ENCODE measurements around the gene IHH. TPM values are rescaled to one million over a fixed set of nuclear protein-coding genes. Genes with fewer than 3 reads are reported as not detected.

Gene IHH
- total and polyA plus RNA-seq, 2 donors (not counting 1 experiment from before 2014, with no cell fraction given): 0.15 to 0.22 TPM

- intact Hi-C loops (cut with micrococcal nuclease): no loop called here
- no peaks in the 10 kb centered on the region for H4K20me1 ChIP-seq (ENCODE audit: control insufficient read depth, insufficient read depth, low read length, poor library complexity, severe bottlenecking)
- no peaks in the 10 kb centered on the region for H3K27me3 ChIP-seq (replicated peaks in 1 of 4; ENCODE audit: control extremely low read depth in 1 of 4, control insufficient read depth in 3 of 4, insufficient read depth in 4 of 4, low read length in 3 of 4)
- Mint-ChIP-seq H3K9me3 (ENCODE audit: insufficient read depth) (no peaks in the 10 kb centered on the region), H3K27ac (no peak overlapping the region), H3K27me3 (no peaks in the 10 kb centered on the region), H3K4me3 (no peak overlapping the region), H3K4me1 (no peaks in the 10 kb centered on the region)
- ATAC-seq (ENCODE audit: low read depth) (no peak), DNase-seq (peak; percentile 22)
- no peaks in the 10 kb centered on the region for H3K79me2 ChIP-seq (ENCODE audit: control insufficient read depth, insufficient read depth, low read length)
- H3K9ac ChIP-seq (ENCODE audit: low read length): no peak overlapping the region
- no peak overlapping the region for H3K4me2 ChIP-seq (replicated peaks; ENCODE audit: low read depth, low read length, poor library complexity, severe bottlenecking)
- CTCF ChIA-PET: interaction anchor here (0.6 to 4.2 kb wide), 5 partner anchors 15 to 224 kb away, joined by 3 to 20 read pairs (median 4); no protein-coding TSS in a partner anchor
- TF ChIP-seq EZH2 (IDR thresholded peaks at IDR 0.05; ENCODE audit: borderline replicate concordance, insufficient read depth, low read depth, low read length, poor library complexity, severe bottlenecking) (no peak), CTCF (IDR thresholded peaks at IDR 0.05) (no peak)
- H3K4me1 ChIP-seq (ENCODE audit: control insufficient read depth in 2 of 2, insufficient read depth in 2 of 2, low read length in 2 of 2): no peaks in the 10 kb centered on the region
- POLR2A ChIA-PET: no interaction called here
- no peaks in the 10 kb centered on the region for H3K9me3 ChIP-seq (ENCODE audit: control extremely low read depth in 1 of 3, control insufficient read depth in 2 of 3, insufficient read depth in 1 of 3, low read length in 2 of 3)
- 47% methylated on average over 6 of the region's 14 CpGs for WGBS (ENCODE audit: insufficient coverage)
- no peak overlapping the region for H3K27ac ChIP-seq (ENCODE audit: low read length in 2 of 2)
- no peak overlapping the region for H3K4me3 ChIP-seq (ENCODE audit: control extremely low read depth in 1 of 5, extremely low read depth in 1 of 5, insufficient read depth in 1 of 5, low read depth in 2 of 5, low read length in 4 of 5)
- no peak overlapping the region for H2AFZ ChIP-seq (ENCODE audit: insufficient read depth, low read depth, low read length, poor library complexity, severe bottlenecking)
- H3K36me3 ChIP-seq (replicated peaks in 1 of 2; ENCODE audit: control extremely low read depth in 1 of 2, control insufficient read depth in 1 of 2, extremely low read depth in 1 of 2, insufficient read depth in 2 of 2, low read length in 1 of 2): peaks cover 7 to 29% of the 10 kb centered on the region in 2 experiments
Observed at GRCh38 chr2:219073413-219074129, 12.8 kb upstream of the IHH start.

- DNase-seq (no peak), ATAC-seq (ENCODE audit: low read depth) (no peak)
- no peaks in the 10 kb centered on the region for H3K4me1 Mint-ChIP-seq
- H3K9me3 Mint-ChIP-seq (ENCODE audit: insufficient read depth): no peaks in the 10 kb centered on the region
- Histone ChIP-seq H3K36me3 (replicated peaks in 1 of 2; ENCODE audit: control extremely low read depth in 1 of 2, control insufficient read depth in 1 of 2, extremely low read depth in 1 of 2, insufficient read depth in 2 of 2, low read length in 1 of 2) (peaks cover 4 to 29% of the 10 kb centered on the region in 2 experiments), H3K9me3 (ENCODE audit: control extremely low read depth in 1 of 3, control insufficient read depth in 2 of 3, insufficient read depth in 1 of 3, low read length in 2 of 3) (no peaks in the 10 kb centered on the region), H3K4me2 (replicated peaks; ENCODE audit: low read depth, low read length, poor library complexity, severe bottlenecking) (no peak overlapping the region), H3K9ac (ENCODE audit: low read length) (no peak overlapping the region), H3K4me3 (ENCODE audit: control extremely low read depth in 1 of 5, extremely low read depth in 1 of 5, insufficient read depth in 1 of 5, low read depth in 2 of 5, low read length in 4 of 5) (no peak overlapping the region), H4K20me1 (ENCODE audit: control insufficient read depth, insufficient read depth, low read length, poor library complexity, severe bottlenecking) (no peaks in the 10 kb centered on the region), H3K4me1 (ENCODE audit: control insufficient read depth in 2 of 2, insufficient read depth in 2 of 2, low read length in 2 of 2) (no peaks in the 10 kb centered on the region), H3K79me2 (ENCODE audit: control insufficient read depth, insufficient read depth, low read length) (no peaks in the 10 kb centered on the region), H2AFZ (ENCODE audit: insufficient read depth, low read depth, low read length, poor library complexity, severe bottlenecking) (no peak overlapping the region), H3K27me3 (replicated peaks in 1 of 4; ENCODE audit: control extremely low read depth in 1 of 4, control insufficient read depth in 3 of 4, insufficient read depth in 4 of 4, low read length in 3 of 4) (no peaks in the 10 kb centered on the region), H3K27ac (ENCODE audit: low read length in 2 of 2) (no peak overlapping the region)
- POLR2A ChIA-PET: no interaction called here
- CTCF ChIA-PET: interaction anchor here (0.6 to 4.2 kb wide), 9 partner anchors 8 to 223 kb away, joined by 3 to 20 read pairs (median 3); no protein-coding TSS in a partner anchor
- WGBS (ENCODE audit: insufficient coverage): 85% methylated on average over 3 of the region's 9 CpGs
- no peak overlapping the region for H3K4me3 Mint-ChIP-seq
- H3K27me3 Mint-ChIP-seq: no peaks in the 10 kb centered on the region
- no peak overlapping the region for H3K27ac Mint-ChIP-seq
- TF ChIP-seq CTCF (IDR thresholded peaks at IDR 0.05): no peak
- no peak for TF ChIP-seq EZH2 (IDR thresholded peaks at IDR 0.05; ENCODE audit: borderline replicate concordance, insufficient read depth, low read depth, low read length, poor library complexity, severe bottlenecking)
- intact Hi-C loops (cut with micrococcal nuclease): no loop called here
Observed at GRCh38 chr2:219072741-219073250, 12.1 kb upstream of the IHH start.

All from B cell (primary cell).